HG02623 (cell line): Measurements from ENCODE around the gene ECHS1.
"Not testable (repeated sequence)": the region's sequence is repeated elsewhere in the genome, so short reads cannot be mapped to it uniquely, and the experiment has no call there.

Source experiments
- ATAC-seq: cut with Tn5 transposase; IDR thresholded peaks from one replicate; pipeline ENCODE4 v1.9.1; 2021; ENCODE audit warnings: moderate library complexity; ENCODE audit not compliant: unreplicated experiment

Gene ECHS1

DNA sequence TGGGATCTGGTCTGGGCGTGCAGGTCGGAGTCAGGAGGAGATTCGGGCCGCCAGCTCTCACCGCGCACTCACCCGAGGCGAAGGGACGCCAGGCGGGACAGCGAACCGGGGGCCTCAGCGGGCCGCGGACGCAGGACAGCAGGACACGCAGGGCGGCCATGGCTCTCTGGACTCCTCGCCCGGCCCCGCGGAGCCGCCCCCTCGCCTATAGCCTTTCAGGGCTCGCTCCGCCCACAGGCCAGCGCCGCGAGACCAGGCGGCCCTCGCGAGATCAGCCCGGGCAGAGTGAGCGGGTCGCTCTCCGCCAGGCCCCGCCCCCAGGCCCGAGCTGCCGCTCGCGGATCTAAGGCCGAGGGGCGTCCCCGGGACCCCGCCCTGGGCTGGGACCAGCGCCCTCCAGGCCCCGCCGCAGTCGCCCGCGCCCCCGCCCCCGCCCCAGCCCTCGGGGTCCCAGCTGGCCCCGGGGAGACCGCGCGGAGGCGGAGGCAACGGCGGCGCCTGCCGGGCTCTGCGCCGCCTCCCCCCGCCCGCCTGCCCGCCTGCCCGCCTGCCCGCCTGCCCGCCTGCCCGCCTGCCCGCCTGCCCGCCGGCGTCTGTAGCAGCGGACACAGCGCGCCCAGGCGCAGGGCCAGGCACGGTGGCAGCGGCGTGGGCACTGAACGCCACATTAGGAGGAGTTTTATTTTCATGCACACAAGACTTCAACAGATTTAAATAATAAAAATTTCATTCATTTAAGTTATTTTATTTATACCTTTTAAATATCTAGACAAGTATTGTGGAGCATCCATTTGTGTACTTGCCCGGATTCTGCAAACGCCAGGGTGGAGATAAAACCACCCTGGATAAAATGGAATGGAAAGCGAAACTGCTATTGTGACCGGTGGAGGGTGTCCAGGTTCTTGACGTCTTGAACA, at the start of gene ECHS1:
Gene ECHS1, minus strand, starts transcription at position 181 of the 917 bp plus-strand sequence. Its CDS starts 21 bp downstream, at position 160.
- peak; percentile 94 for ATAC-seq

DNA sequence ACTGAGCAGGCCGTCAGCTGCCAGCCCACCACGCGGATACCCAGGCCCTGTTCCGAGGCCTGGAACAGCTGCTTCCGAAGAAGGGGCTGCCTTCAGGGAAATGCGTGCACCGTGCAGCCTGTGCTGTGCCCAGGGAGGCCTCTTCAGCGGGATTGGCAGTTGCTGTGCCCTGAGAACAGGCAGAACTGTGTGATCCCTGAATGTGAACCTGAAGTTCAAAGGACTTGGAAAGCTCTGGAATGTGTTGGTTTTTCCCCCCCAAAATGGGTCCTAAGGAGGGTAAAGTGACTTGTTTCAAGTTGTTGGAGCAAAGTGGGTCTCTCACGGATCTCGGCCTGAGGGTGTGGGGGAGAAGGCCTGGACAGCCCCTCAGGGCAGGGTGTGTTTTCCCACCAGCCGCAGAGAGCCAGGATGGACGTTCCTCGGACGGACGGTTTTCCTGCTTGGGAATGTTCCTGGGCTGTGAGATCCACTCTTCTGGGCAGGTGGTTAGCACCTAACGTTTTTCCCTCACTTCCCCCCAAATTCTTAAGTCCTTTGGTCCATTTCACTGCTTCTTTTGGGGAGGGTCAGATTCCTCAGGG, 49.2 kb upstream of the ECHS1 start:
- no peak for ATAC-seq

DNA sequence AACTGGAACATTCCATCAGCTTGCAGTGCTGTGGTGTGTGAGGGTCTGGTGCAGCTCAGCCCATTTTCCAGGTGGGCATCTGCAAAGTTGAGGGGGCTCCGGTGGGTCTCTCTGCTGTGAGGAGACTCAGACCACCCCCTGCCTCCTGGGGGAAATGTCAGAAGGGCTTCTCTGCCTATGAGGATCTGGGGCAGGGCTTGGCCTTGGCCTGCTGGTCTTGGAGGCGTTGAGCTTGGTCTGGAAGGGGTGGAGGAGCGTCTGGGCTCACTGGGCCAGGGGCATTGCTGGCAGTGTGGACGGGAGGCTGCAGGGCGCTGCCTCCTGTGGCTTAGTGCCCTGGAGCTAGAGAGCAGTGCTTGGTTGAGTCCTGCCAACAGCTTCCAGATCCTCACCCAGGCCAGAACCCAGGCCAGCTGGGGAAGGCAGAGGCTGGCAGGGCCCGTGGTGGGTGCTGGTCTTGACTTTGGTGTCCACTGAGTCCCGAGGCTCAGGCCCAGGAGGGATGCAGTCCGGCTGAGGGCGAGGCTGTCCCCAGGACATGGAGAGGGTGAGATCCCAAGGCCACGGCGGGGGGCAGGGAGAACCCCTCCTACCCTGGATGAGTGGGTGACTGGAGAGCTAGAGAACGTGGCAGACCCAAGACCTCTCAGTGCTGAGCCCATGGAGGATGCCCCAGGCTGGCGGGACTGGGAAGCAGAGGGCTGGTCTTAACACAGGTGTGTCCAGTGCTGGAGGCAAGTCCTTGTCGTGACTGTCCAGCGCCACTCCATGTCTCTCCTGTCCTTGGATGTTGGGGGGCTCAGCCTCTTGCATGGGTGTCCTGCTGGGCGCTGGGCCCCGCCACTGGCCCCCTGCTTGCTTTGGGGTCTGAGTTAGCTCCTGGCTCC, 48.4 kb upstream of the ECHS1 start:
- ATAC-seq: no peak

DNA sequence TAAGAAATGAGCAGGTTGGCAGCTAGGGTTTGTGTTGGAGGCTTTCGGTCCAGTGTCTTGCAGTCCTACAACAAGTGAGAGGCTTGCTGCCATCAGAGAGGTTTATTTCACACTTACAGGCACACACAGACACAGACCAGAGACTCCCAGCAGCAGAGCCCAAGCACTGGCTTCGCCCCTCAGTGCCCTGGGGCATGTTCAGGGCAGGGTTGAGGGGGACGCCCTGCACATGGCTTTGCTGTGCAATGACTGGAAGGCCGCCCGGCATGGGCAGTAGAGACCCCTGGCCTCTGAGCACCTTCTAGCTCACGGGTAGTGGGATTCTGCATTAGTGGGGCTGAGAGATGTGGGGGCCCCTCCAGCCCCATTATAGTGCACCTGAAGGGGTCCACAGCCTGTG, 47.4 kb upstream of the ECHS1 start:
- ATAC-seq: no peak

DNA sequence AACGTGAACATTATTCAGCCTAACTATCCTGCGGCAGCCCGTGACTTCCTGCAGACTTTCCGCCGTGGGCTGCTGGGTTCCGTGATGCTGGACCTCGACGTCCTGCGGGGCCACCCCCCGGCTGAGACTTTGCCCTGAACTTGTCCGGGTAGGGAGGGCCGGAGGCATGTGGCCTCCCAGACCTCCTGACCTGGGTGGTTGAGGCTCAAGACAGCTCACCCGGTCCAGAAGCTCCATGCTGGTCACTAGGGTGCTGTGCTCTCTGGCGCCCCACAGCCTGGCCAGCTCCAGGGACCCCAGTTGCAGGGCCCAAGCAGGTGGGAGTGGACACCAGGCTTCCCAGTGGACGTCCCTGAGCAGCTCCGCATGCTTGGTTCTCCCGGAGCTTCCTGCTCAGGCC, 46.9 kb upstream of the ECHS1 start:
- no peak for ATAC-seq

DNA sequence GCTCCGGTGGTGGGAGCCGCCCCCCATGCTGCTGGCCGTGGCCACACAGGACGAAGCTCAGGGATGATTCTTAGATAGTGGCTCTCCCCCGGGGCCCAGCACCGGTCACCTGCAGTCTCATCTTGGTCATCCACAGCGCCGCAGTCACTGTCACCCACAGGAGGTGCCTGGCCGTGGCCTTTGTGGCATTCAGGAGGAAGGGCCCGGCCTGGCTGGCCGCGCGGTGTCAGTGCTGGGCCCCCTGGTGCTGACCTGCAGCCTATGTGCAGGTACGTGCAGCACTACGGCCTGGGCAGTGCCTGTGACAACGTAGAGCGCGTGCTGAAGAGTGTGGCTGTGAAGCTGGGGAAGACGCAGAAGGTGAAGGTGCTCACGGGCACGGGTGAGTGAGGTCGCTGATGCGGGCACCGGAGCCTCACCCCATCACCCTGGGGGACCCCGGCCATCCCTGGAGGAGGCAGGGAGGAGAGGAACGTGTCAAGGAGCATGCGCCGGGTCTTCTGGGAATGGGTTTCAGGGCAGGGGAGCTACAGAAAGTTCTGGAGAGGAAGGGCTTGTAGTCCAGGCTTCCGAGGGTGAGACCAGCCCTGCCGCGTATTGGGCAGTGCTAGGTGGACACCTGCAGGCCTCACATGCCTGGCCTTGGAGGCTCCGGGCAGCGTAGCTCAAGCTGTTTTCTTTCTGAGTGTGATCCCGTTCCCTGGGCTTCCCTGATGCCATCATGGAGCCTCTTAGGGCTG, 46.2 kb upstream of the ECHS1 start:
- no peak for ATAC-seq

DNA sequence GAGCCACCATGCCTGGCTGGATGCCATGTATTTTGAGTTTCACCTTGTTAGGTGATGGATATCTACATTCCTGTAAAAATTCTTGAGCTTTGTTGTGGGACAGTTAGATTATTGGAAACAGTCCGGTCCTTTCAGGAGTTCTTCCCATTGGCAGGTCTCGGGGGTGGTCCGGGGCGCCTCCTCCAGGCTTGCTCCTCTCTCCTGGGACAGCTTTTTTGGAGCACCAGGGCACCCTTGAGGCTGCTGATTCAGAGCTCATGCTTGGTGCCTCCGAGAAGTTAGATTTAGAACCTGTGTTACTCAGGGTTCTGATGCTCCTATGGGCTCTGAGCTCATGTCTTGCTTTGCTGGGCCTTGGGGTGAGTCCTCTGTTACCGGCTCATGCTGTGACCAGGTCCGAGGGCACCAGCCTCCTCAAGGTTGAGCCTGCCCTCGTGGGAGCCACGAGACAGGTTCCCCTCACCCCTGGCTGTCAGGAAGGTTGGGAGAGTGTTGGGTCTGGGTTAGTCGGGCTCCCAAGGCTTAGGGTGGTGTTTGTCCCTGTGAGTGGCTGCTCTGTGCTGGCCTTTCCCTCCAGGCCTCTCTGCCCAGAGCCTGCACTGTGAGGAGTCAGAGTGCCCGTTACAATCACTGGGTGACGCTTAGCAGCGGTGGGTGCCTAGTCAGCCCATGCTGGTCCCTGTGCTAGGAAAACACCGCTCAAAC, 45.3 kb upstream of the ECHS1 start:
- no peak for ATAC-seq

DNA sequence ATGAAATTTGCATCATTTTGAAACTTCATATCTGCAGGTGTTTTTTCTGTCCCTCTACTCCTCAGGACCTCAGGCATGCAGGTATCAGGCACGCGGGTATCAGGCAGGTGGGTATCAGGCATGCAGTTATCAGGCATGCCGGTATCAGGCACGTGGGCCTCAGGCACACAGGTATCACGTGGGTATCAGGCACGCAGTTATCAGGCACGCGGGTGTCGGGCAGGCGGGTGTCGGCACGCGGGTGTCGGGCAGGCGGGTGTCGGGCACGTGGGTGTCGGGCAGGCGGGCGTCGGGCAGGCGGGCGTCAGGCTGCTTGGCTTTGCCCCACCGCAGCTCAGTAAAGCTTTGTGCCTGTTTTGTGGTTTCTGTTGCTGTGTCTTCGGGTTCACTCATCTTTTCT, 42.6 kb upstream of the ECHS1 start:
- no peak for ATAC-seq

DNA sequence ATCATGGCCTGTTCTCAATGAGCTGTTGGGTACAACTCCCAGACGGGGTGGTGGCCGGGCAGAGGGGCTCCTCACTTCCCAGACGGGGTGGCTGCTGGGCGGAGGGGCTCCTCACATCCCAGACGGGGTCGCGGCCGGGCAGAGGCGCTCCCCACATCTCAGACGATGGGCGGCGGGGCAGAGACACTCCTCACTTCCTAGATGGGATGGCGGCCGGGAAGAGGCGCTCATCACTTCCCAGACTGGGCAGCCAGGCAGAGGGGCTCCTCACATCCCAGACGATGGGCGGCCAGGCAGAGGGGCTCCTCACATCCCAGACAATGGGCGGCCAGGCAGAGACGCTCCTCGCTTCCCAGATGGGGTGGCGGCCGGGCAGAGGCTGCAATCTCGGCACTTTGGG, 41.2 kb upstream of the ECHS1 start:
- ATAC-seq: not testable (repeated sequence)

DNA sequence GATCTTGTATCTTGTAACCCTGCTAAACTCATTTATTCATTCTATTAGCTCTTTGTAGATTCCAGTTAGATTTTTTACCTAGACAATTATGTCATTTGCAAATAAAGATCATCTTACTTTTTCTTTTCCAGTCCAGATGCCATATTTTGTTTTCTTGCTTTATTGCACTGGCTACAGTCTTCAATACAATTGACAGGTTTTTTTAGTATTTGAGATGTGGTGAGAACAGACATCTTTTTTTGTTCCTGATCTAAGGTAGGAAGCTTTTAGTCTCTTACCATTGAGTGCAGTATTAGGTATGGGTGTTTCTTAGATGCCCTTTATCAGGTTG, 39.2 kb upstream of the ECHS1 start:
- ATAC-seq: no peak

DNA sequence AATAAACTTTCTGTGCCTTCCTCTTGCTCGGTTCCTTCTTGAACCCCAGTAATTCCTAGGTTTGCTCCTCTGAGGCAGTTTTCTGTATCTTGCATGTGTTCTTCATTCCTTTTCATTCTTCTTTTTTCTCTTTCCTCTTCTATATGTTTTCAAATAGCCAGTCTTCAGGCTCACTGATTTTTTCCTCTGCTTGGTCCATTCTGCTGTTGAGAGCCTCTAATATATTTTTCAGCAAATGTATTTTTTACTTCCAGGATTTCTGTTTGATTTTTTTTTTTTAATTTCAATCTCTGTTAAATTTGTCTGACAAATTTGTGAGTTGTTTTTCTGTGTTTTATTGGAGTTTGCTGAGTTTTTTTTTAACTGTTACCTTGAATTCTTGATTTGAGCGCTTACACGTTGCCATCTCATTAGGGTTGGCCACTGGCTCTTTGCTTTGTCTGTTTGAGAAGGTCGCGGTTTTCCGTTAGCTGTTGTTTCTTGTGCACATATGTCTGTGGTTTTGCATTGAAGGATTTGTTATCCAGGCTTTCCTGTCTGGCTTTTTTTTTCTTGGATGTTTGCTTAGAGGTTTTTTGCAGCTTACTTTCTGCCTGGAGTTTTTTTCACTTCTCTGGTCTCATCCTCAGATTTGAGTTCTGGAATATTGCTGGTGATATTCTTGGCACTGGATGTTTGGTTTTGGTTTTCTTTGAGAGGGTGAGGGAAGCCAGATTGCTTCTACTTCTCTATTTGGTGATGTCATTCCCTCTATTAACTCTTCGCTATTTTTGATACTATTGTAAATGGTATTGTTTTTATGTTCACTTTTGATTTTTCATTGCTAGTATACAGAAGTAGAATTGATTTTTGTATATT, 38.6 kb upstream of the ECHS1 start:
- no peak for ATAC-seq

DNA sequence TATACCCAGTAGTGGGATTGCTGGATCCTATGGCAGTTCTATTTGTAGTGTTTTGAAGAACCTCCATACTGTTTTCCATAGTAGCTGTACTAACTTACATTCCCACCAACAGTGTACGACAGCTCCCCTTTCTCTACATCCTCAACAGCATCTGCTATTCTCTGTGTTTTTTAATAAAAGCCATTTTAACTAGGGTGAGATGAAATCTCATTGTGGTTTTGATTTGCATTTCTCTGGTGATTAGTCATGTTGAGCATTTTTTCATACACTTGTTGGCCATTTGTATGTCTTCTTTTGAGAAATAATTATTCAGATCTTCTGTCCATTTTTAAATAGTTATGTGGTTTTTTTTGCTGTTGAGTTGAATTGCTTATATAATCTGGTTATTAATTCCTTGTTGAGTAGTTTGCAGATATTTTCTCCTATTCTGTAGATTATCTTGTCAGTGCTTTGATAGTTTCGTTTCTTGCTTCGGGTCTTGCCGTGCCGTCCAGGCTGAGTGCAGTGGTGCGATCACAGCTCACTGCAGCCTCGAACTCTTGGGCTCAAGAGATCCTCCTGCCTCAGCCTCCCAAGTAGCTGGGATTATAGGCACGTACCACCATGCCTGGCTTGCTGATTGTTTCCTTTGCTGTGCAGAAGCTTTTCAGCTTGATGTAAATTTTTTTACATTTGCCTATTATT, 32.8 kb upstream of the ECHS1 start:
- no peak for ATAC-seq

DNA sequence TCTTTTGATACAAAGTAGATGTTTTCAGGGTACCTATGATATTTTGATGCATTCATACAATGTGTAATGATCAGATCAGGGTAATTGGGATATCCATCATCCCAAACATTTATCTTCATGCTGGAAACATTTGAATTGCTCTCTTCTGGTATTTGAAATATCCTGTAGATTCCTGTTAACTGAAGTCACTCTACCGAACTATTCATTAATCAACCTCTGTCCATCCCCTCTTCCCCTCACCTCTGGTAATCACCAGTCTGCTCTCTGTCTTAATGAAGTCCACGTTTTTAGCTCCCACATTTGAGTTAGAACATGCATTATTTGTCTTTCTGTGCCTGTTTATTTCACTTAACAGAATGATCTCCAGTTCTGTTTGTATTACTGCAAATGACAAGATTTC, 32.1 kb upstream of the ECHS1 start:
- ATAC-seq: no peak

DNA sequence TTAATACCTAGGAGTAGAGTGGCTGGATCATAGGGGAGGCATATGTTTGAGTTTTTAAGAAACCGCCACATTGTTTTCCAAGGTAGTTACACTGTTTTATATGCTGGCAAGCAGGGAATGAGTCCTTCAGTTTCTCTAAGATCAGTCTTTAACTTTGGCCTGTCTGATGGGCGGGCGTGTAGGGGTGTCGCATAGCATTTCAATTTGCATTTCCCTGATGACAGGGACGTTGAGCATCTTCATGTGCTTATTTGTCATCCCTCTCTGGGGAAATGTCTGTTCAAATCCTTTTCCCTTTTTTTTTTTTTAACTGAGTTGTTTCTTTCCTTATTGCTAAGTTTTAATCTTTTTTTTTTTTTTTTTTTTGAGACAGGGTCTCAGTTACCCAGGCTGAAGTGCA, 30.6 kb upstream of the ECHS1 start:
- ATAC-seq: no peak

DNA sequence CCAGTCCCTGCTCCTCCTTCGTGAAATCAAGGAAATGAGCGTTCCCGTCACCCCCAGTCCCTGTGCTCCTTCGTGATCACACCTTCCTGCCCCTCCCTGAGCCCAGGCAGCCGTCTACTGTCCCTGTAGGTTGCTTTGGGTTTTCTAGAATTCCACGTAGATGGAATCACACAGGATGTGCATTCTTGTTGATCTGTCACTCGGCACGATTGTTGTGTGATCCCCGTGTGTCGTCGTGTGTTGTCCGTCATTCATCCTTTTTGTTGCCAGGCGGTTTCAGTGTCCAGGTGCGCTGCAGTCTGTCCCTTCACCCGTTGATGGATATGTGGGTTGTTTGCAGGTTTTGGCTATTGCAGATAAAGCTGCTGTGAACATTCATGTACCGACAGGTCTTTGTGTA, 30.2 kb upstream of the ECHS1 start:
- ATAC-seq: no peak

DNA sequence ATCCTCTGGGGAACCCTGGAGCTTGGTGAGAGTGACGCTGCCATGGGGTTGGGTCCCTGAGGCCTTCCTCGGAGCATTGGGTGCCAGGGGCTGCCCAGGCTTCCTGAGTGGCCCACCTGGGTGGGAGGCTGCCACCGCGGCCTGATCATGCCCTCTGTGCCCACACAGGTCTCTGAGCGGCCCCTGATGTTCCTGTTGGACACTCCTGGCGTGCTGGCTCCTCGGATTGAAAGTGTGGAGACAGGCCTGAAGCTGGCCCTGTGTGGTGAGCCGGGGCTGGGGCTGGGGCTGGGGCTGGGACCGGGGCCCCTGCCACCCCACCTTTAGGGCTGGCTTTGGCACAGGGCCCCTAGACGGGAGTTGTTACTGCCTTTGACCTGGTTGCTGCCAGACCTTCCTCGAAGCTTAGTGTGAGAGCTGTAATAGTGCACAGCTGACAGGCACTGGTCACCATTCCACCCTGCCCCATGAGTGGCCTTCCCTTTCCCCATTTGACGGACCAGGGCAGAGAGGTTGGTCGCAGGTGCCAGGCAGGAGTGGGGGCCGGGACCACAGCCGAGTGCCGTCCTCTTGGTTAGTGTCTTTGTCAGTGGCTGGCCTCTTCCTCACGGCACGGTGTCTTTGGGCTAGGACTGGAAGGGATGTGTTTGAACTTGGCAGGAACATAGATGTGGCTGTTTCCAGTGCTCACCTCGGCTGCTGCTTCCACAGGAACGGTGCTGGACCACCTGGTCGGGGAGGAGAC, 29.0 kb upstream of the ECHS1 start:
- ATAC-seq: no peak

DNA sequence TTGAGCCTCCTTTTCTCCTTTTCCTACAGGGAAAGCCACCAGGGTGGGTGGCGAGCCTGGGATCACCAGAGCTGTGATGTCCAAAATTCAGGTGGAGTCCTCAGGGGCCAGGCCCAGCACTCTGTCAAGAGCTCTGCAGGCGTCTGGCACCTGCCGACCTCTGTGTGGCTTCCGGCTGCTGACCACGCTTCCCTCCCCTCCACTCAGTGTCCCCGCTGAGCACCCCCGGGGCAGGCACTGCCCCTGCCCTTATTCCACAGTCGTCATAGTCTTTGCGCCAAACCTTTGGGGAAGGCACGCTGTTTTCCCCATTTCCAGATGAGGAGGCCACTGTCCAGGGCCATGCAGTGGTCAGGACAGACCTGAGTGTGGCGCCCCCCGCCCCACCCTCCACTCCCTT, 28.3 kb upstream of the ECHS1 start:
- ATAC-seq: peak; percentile 8
